ENCODE data around the gene CDC26.
A peak's percentile ranks its signal among the peaks of the same experiment; 100 is the strongest.
"Not testable (repeated sequence)": the region's sequence is repeated elsewhere in the genome, so short reads cannot be mapped to it uniquely, and the experiment has no call there.

Gene CDC26

DNA sequence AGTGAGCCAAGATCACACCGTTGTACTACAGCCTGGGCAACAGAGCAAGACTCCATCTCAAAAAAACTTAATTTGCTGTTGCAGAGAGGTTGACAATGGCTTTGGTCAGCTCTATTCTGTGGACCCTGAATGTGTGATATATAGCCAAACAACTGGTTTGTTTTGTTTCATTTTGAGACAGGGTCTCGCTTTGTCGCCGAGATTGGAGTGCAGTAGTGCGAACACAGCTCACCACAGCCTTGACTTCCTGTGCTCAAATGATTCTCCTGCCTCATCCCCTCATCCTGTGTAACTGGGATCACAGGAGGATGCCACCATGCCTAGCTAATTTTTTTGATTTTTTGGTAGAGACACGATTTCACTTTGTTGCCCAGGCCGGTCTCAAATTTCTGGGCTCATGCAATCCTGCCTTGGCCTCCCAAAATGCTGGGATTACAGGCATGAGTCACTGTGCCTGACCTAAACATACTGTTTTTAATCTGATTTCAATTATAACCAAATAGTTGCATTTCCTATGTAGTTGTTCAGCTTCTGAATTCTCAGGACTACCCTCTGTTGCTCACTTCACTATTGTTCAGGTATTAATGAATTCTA, 18.0 kb upstream of the CDC26 start:
- DNase-seq (ENCODE audit: low spot score), result no peak

DNA sequence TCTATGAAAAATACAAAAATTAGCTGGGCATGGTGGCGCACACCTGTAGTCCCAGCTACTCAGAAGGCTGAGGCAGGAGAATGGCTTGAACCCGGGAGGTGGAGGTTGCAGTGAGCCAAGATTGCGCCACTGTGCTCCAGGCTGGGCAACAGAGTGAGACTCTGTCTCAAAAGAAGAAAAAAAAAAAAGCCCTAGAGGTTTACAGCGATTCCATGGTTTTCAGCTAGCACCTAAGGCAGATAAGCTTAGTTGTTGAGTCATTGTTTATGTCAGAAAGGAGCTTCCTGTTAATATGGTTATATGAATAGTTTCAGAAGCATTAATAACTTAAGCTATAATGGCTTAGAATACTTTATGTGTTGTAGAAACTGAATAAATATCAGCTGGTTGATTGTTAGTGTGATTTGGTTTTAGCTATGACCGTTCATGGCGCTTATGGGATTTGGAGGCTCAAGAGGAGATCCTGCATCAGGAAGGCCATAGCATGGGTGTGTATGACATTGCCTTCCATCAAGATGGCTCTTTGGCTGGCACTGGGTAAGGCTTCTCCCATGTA, 14.8 kb upstream of the CDC26 start:
- DNase-seq (ENCODE audit: low spot score), result peak; percentile 43

DNA sequence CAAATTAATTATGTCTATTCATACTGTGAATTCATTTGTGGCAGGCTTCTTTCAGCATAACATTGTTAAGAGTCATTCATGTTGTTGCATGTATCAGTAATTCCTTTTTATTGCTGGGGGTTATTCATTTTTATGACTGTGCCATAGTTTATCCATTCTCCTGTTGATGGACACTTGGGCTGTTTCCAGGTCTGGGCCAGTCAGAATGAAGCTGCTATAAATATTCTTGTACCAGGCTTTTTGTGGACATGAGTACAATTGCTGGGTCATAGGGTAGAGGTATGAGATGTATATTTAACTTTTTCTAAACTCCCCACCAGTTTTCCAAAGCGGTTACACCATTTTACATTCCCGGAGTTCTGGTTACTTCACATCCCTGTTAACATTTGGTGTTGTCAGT, 13.7 kb upstream of the CDC26 start:
- no peak for DNase-seq (ENCODE audit: low spot score)

DNA sequence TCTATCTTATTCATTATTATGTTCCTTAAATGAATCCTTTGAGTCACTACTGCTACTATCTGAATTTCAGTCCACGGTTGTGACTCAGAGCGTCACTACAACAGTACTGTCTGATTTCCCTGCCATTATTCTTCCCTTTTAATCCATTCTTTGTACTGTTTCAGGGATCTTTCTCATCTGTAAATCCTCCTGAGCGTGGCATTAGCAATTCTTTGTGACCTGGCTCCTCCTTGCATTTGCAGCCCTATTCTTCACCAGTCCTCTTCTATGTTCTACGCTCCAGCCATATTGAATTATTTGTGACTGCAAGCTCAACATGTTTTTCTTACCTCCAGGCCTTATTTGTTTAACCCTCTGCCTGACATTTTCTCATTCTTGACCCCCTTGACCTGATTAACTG, 6.0 kb upstream of the CDC26 start:
- no peak for DNase-seq (ENCODE audit: low spot score)

DNA sequence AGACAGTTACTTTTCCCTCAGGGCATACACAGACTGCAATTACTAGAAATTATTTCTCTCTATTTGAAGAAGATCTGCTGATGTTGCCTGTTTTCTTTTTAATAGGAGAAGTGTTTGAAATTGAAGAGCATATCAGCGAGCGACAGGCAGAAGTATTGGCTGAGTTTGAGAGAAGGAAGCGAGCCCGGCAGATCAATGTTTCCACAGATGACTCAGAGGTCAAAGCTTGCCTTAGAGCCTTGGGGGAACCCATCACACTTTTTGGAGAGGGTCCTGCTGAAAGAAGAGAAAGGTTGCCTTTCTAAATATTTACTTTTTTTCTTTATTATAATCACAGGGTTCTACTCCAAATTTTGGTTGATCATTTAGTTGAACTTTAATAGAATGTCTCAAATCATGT, 3.5 kb upstream of the CDC26 start:
- DNase-seq (ENCODE audit: low spot score), result no peak

DNA sequence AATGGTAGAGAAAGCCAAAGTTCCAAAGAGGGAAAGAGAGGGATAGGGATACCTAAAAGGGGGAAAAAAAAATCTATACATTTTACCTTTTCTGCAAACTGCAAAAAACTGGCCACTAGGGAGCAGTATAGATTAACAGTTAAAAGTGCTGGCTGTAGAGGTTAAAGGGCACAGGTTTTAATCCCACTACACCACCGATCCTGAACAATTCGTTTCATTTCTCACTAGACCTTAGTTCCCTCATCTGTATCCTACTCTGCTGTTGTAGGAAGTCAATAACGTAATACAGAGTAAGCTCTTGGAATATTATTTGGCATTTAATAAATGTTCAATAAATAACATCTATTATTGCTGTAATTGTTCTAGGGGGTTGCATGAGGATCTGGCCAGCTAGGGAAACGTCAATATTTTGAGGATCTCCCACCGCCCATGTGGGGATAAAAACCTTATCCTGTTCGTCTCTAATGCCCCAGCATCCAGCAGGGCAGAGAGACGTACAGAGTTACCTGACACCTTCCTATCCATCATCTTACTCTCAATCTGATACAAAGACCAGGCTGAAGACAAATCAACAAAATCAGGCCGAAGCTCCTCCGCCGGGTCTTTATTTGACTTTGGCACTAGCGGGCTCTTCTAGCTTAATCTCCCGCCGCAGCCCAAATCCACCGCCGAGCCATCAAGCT, 757 bp downstream of the CDC26 start:
- peak; percentile 88 for DNase-seq (ENCODE audit: low spot score)

DNA sequence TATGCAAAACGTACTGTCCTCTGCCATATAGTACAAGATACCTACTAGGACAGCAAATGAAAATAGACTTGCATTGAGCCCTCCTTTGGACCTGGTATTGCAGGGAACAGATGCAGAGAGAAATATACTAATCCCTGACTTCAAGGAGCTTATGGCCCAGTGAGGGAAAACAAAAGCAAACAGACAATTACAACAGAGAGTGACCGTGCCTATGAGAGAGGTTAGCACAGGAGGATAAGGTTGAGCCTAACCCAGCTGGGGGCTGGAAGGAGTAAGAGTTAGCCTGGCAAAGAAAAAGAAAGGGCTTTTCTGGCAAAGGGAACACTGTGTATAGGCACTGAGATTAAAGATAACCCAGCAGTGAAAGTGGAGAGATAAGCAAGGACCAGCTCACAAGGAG, 5.5 kb downstream of the CDC26 start:
- DNase-seq (ENCODE audit: low spot score), result no peak

DNA sequence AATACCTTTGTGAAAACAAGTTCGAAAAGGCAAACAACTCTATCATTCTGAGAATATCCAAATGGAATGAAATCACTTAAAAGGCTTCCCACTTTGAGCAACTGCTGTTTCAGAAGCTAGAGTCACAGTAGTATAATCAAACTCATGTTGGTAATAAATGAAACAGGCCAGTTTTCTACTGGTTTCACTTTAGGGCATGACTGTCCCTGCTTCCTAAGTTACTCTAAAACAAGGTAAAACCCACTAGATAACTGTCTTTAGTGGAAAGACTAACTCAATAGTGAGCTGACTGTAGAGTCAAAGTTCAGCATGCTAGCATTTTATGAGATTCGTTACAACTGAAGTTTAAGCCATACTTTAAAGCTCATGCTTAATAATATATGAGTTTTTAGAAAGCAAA, 6.0 kb downstream of the CDC26 start:
- no peak for DNase-seq (ENCODE audit: low spot score)

DNA sequence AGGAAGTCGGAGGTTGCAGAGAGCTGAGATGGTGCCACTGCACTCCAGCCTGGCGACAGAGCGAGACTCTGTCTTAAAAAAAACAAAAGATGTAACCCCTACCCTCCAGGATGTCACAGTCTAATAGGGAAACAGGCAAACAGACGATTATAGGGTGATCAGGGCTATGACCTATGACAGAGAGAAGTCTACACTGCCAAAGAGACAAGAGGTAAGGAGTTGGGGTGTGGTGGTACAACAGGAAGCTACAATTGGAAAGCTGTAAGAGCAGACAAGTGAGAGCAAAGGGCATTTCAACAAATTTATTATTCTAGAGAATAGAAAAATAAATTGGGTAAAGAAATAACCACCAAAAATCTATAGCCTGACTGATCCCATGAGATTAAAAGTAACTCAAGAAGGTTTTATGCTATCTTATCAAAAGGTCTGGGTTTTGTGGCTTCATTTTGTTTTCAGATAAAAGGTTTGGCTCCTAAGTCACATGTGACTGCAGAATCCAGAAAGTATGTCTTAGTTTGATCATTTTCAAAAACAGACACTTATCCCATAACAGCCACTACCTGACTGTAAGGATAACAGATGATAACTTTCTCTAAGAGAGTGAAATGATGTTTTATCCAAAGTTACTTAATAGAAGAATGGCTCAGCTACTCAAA, 7.3 kb downstream of the CDC26 start:
- DNase-seq (ENCODE audit: low spot score), result no peak

DNA sequence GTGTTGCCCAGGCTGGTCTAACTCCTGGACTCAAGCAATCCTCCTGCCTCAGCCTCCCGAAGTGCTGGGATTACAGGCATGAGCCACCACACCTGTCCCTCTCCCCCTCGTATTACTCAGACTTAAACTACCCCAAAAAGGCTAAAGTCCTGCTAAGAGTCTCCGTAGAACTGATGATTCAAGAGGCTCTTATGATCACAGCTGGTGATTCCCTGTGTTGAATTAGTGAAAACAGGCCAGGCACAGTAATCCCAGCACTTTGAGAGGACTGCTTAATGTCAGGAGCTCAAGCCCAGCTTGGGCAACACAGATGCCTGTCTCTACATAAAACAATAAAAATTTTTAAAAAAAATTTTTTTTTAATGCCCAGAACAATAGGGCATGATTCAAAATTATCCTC, 9.2 kb downstream of the CDC26 start:
- DNase-seq (ENCODE audit: low spot score), result no peak

DNA sequence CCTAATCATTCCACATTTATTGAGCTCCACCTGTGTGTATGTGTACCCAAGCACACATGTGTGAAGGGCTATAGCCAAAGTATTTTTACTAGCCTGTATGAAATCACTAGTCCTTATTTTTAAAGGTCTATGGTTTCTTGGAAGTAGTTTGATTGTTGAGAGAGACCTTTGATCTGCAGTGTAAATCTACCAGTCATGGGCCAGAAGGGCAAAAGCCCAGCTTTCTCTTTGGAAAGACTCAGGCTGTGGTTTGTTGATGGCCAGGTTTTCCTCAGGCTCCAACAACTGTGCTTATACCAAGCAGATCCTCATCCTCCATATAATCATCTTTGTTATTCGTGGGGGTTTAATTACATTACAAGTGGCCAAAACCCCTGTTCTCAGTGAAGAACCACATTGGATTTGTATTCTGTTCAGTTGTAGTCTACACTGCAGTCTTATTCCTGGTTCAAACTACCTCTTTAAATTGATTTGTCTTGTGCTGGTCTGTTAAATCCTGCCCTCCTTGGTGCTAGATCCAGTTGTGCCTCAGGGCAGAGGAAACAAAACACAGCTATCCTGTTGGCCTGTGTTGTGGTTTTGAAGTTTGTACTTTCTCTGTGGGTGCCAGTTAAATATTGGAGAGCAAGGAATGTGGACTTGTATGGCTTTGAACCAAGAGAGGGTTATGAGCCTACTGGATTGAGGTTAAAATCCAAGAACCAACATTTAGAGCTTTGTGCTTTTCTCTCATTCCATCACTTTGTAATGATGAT, 13.3 kb downstream of the CDC26 start:
- no peak for DNase-seq (ENCODE audit: low spot score)

DNA sequence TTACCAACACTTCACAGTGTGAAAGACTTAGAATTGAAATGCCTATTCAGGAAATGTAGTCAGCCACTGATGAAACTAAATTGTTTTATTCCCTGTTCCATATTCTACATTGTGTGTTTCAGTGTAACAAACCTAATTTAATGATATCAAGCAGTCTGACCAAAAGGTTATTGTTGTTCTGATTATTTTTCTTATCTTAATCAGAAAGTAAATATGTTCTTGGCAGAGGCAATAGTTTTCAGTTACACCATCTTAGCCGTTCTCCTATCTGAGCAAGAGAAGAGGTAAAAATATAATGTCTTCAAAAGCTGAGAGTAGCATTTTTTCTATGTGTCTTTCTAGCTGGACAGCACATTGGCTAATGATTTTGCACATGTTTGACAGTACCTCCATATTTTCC, 17.1 kb downstream of the CDC26 start:
- no peak for DNase-seq (ENCODE audit: low spot score)

DNA sequence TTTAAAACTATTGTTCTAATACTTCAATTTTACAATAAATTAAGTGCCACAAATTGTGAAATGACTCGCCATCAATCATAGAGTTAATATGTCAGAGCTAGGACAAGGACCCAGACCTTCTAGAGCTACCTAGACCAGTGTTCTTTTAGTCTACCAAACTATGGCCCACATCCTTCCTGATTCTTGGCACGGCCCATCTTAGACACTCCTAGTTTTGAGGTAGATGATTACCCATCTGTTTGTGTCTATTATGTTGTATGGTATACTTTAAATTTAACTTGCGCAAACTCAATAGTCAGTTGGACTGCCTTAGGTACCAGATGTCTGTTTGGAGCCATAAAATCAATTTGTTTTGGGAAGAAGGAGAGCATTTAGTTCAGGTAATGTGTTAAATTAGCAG, 17.5 kb downstream of the CDC26 start:
- no peak for DNase-seq (ENCODE audit: low spot score)

DNA sequence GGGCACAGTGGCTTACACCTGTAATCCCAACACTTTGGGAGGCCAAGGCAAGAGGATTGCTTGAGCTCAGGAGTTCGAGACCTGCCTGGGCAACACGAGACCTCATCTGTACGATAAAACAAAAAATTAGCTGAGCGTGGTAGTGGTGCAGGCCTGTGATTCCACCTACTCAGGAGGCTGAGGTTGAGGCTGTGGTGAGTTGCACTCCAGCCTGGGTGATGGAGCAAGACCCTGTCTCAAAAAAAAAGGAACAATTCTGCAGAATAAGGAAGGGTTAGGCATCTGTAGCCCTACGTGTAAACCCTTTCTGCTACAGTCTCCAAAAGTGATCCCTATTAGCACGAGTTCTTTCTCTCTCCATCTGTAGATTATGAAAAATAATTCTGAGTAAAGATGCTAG, 19.9 kb downstream of the CDC26 start:
- no peak for DNase-seq (ENCODE audit: low spot score)

DNA sequence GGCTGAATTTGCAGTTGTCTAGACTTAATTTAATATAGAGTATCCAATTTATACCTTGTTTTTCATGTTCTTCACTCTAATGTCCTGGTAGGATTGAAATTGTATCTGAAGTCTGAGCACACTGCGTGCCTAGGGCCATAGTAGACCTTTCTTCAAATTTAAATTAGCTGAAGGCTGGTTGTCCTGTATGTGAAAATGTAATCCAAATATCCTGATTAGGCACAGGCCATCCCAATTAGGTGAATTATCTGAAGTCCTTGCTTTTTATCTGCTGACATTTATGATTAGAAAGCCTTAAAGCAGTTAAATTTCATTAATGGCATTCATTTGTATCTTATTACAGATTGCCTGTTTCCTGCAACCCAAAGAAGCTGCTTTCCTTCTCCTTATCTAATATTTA, 20.4 kb downstream of the CDC26 start:
- DNase-seq (ENCODE audit: low spot score), result no peak

DNA sequence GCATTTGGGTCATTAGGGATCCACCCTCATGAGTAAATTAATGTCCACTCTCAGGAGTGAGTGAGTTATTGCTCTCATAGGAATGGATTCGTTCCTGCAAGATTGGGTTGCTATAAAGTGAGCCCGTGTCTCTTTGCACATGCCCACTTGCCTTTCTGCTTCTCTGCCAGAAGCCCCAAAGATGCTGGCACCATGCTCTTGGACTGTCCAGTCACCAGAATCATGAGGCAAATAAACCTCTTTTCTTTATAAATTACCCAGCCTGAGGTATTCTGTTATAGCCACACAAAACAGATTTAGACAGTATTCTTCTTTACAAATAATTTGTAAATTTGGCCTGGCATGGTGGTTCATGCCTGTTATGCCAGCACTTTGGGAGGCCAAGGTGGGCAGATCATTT, 24.6 kb downstream of the CDC26 start:
- no peak for DNase-seq (ENCODE audit: low spot score)

DNA sequence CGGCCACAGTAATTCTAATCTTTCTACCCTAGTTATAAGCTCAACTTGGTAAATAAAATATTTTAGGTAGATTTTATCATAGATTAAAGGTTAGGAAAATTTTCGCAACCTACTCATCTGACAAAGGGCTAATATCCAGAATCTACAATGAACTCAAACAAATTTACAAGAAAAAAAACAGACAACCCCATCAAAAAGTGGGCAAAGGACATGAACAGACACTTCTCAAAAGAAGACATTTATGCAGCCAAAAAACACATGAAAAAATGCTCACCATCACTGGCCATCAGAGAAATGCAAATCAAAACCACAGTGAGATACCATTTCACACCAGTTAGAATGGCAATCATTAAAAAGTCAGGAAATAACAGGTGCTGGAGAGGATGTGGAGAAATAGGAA, 25.7 kb downstream of the CDC26 start:
- DNase-seq (ENCODE audit: low spot score), result not testable (repeated sequence)

DNA sequence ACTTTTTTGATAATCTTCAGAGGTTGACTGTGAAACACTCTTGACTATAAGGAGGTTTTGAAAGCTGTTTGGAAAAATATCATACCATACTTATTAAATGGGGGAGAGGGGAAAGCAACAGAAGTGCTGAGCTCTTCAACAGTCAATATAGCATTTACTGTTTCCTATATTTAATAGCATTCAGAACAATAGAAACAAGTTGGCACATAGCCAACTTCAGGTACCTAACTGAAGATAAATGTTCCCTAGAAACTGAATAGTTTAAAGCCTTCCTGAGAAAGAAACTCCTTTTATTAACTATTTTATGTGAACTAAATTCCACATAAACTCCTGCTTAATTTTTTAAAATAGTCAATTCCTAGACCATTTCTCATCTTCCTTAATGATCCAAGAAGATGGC, 27.7 kb downstream of the CDC26 start:
- no peak for DNase-seq (ENCODE audit: low spot score)

DNA sequence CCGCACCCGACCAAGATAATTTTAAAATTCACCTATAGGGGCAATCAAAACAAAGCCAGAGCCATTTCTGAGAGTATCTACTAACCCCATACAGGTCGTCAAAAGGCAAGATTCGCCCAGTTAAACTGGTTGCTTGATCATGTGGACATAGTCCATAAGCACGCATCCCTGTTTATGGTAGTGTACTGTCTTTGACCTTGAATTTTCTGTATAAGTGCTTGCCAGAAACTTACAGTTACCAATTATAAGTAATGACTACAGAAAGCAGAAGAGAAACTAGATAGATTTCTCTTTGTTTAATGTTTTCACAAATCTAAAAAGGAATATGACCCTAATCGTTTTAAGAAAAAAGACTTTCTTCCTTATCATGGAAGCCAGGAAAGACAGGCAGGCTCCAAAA, 28.4 kb downstream of the CDC26 start:
- DNase-seq (ENCODE audit: low spot score), result no peak

DNA sequence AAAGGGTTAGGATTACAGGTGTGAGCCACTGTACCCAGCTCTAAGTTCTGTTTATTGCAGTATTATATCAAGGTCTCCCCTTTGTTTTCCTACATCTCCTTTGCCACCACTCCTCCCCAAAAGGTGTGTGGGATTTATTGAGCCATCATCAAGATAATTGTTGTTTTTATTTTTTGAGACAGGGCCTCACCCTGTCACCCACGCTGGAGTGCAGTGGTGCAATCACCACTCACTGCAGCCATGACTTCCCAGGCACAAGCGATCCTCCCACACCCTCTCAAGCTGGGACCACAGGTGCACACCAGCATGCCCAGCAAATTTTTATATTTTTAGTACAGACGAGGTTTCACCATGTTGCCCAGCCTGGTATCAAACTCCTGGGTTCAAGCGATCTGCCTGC, 29.5 kb downstream of the CDC26 start:
- no peak for DNase-seq (ENCODE audit: low spot score)

DNA sequence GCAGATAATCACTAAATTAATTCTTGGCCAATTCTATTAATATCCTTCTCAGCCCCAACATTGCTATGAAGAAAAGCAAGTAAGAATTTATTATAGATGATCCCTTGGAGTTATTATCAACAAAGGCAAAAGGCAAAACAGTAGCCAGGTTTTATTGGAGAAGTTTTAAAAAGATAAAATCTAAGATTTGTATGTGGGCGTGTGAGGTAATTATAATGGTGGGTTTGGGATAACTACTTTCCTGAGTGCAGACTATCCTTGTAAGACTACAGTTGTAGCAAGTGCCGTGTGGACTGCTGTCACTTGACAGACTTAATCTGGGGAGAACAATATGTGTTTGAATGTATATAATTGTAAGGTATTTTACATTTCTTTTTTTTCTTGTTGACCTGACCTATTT, 30.8 kb downstream of the CDC26 start:
- DNase-seq (ENCODE audit: low spot score), result no peak

DNA sequence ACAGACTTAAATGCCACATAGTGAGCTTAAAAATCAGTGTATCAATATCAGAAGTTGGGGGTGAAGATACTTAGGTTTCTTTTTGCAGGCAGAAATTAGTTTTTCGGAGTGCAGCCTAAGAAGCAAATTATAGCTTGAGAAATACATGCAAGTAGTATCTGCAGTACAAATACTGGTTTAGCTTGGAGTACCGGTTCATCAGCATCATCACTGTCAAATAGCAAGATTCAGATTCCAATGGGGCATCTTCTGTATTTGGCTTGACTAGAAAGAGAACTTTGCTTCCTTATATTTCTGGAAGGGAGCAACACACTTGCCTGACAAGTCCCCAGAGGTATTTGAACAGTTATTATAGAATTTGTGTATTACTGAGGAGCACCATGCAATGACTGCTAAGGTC, 34.2 kb downstream of the CDC26 start:
- DNase-seq (ENCODE audit: low spot score), result no peak

DNA sequence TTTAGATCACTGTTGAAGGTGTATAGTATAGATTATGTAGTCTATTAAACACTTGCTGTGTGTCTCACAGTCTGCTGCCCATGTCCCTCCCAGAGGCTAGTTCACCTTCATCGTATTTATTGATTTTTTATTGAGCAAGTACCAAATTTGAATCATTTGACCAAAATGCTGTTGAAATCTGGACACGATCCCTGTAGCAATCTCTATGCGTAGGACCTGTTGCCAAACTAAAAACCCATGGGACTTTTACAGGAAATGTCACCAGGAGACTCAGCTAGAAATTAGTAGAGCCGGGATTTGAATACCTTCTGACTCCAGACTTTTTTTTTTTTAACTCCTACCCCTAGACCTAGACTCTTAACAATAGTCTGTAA, 36.5 kb downstream of the CDC26 start:
- DNase-seq (ENCODE audit: low spot score), result no peak

Measured in hematopoietic multipotent progenitor cell treated with erythropoietin and hydrocortisone succinate and interleukin-3 and kit ligand, for 17 days (in vitro differentiated cells).